HG03045 (cell line): ENCODE measurements around the gene ATP6V0E2.
A peak's percentile ranks its signal among the peaks of the same experiment; 100 is the strongest.

Experiments used
- ATAC-seq: cut with Tn5 transposase; IDR thresholded peaks from one replicate; pipeline ENCODE4 v1.9.1; 2021; ENCODE audit warnings: mild to moderate bottlenecking, moderate library complexity; ENCODE audit not compliant: unreplicated experiment

The ATP6V0E2 gene

DNA sequence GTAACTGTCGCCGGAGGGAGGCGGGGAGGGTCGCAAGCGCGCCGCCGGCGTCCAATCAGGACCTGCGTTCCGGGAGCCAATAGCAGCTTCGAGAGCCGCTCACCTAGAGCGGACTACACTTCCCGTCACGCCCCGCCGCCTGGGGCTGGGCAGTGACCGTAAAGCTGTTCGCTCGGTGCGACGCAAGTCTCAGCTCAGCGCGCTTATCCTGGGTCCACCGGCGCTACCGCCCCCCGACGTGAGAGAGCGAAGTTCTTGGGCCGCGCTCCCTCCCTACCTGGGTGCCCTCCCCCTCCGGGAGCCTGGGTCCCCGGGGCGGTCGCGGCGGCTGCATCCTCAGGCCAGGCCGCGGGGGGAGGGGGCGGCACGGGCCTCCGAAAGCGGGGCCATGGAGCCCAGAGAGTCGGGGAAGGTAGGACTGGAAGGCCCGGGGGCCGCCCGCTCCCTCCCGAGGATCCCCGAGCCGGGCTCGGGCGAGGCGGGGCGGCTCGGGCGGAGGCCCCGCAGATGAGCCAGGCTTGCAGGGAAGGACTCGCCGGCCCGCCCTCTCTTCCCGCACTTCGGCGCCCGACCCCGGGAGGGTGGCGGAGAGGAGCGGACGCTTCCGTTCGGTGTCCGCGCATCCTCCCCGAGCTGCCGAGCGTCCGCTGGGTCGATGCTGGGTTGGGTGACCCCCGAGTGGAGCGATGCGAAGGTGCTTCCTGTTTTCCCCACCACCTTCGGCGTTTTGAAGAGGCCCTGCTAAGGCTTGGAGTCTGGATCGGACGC lies 35.4 kb upstream of the ATP6V0E2 start, which contains the start of gene ZNF862:
Gene ZNF862, plus strand, starts transcription at position 152 of the 768 bp plus-strand sequence. Its CDS starts 237 bp downstream, at position 389.
- peak; percentile 99 for ATAC-seq

DNA sequence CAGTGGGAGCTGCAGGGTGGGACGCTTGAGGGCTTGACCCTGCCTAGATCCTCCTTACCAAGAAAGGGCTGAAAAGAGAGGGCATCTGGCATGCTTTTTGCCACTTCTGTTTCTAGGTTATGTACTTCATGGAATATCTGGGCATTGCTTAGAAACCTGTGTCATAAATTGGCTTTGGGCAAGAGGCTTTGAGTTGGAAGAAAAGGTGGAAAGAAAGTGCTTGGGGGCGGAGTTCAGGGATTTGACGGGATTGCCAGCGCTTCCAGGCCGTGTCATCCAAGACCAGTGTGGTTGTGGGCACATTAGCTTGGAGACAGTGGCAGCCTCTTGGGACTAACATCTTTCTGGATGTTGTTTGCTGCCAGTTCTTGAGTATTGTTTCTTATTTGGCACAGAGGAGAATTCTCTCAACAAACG lies 34.8 kb upstream of the ATP6V0E2 start:
- no peak for ATAC-seq

DNA sequence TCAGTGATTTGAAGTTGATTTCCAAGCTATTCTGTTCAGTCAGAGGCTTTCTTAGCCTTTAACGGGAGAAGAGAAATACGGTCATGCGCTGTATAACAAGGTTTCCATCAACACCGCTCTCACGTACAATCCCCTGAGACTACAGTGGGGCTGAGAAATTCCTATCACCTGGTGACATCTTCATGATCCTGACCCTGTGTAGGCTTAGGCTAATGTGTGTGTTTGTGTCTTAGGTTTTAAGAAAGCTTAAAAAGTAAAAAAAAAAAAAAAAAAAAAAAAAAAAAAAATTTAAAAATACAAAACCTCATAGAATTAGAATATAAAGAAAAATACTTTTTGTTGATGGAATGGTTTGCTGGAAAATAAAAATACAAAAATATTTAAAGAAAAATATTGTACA lies 33.8 kb upstream of the ATP6V0E2 start:
- ATAC-seq = no peak

DNA sequence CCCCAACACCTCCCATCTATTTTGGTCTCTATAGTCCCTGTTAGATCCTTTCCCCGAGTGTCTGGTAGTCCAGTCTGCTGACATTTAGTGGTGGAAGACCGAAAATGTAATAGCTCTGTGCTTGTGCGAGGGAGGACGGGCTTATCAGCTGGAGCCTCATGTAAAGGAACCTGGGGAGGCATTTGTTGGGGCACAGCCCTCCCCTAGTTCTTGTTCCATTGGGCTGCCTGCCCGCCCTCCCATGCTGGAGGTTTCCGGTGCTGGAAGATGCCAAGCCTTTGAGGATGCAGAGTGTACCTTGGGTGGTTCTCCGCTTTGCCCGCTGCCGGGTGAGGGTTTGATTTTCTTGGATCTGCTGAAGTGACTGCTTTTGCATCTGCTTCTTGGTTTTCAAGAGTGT lies 30.2 kb upstream of the ATP6V0E2 start:
- ATAC-seq = no peak

DNA sequence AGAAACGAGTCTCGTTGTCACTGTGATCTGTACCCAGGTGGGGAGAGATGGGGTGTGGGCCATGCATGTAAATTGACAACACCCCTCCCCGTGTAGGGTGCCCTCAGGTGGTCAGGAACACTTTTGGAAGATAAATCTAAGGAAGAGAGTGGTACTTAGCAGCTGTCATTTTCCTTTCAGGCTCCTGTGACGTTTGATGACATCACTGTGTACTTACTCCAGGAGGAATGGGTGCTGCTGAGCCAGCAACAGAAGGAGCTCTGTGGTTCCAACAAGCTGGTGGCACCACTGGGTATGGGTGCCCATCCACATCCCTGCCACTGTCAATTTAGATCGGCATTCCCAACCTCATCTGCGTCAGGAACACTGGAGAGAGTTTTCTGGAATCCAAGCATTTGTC lies 29.3 kb upstream of the ATP6V0E2 start:
- no peak for ATAC-seq

DNA sequence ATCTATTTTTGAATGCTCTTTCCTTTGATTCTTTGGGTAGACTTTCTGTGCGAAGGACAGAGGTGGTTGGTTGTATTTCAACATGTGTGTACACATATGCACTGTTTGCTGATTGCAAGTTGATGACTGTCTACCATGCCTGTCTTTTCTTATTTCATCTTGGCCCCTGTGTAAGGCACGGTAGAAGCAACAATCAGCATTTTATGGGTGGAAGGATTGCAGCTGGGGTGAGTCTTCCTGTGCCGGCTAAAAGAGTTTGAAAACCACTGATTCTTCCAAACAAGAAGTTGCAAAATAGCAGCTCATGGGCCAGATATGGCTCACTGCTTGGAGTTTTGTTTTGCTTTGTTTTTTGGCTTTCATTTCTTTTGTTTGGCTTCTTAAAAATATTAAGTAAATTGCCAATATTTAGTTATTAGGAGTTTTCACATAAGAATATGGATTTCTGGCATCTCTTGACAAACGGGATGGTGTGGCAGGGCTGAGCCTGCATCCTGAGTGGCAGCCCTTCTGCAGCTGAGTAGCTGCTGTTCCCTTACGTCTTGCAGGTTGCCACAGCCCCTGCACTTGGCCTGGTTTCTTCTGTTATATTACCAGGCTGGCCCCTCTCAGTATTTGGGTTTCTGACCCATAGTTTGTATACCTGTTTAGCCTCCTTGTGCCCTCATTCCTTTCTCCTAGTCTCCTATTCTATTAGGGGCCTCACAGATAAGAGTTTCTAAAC lies 28.4 kb upstream of the ATP6V0E2 start:
- no peak for ATAC-seq

DNA sequence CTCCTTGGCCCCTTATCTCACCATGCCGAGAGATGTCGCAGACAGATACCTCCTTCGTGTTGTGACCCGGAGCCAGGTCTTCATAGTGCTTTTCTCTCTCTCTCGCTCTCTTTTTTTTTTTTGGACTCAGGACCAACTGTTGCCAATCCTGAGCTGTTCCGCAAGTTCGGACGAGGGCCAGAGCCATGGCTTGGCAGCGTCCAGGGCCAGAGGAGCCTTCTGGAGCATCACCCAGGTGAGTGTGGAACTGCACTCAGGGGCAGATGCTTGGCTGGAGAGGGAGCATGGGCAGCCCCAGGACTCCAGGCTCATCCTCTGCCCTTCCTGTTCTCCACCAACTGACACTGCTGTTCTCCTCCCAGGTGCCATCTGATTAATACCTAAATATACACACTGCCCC lies 27.7 kb upstream of the ATP6V0E2 start:
- no peak for ATAC-seq

DNA sequence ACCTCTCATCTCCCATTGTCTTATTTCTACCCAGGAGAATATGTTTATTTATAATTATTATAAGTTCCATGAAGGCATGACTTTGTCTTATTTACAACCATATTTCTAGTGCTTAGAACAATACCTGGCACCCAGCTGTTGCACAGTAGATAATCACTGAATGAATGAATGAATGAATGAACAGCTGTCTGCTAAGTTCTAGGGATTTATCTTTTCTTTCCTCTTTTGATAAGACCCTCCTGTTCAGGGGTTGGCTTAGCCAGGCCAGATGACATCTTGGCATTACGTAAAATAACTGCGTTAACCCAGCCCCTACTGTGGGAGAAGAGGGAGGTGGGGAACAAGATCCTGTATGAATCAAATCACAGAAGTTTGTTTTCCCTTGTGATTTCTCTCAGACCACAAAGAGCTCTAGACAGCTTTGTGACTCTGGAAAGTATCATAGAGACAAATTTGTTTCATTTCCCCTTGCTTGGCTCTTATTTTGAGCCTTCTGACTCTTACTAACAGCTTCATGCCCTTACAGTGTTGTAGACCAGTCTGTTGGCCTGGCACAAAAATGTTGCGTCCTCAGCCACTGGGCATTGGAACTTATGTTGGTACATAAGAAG lies 27.2 kb upstream of the ATP6V0E2 start:
- no peak for ATAC-seq

DNA sequence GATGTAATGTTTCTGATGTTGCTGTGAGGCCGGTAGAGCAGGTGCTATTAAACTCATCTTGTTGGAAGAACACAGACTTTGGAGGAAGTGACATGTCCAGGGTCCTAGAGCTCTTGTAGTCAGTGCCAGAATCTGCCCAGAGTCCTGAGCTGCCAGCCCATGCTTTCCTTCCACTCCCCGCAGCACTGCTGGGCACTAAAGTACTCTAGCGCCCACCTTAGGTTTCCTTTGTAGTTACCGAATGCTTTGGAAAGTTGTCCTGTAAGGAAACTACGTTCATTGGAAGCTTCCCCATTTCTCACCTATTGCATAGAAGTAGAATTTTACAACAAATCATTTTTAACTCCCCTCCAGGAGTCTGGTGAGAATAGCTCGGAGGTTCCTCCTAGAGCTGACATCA lies 24.6 kb upstream of the ATP6V0E2 start:
- no peak for ATAC-seq

DNA sequence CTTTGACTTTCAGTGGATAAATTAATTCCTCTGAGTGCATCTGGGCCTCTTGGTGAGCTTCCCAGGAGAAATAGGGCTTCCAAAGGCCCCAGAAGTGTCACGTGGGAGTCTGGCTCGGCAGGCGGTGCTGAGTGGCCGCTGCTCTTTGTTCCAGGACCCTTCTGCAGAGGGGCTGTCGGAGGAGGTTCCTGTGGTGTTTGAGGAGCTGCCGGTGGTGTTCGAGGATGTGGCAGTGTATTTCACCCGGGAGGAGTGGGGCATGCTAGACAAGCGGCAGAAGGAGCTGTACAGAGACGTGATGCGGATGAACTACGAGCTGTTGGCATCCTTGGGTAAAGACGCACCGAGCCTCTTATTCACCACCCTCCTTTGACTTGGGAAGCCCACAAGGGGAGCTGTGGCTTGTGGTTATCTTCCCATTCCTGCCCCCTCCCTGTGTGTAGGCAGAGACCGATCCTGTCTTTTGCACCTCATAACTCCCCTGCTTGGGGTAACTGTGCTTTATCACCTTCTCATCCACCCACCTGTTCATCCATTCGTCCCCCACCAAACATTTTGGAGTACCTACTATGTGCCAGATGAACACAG lies 23.7 kb upstream of the ATP6V0E2 start:
- ATAC-seq = no peak

DNA sequence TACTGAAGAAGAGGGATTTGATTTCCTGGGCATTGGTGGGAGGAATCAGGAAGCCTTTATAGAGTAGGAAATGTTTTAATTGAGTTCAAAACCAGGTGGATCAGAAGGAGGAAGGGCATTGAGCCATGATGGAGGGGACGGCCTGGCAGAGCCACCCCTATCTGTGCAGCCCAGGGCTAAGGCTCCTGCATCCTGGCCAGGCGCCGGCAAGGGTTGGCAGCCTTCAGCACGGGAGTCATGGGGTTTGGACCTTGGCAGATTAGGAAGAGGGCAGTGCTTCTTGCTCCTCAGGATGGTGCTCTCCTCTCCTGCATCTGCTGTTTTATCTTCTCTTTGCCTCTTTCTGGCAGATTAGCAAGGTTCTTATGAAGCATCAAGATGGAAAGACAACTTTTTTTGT lies 23.1 kb upstream of the ATP6V0E2 start:
- no peak for ATAC-seq

DNA sequence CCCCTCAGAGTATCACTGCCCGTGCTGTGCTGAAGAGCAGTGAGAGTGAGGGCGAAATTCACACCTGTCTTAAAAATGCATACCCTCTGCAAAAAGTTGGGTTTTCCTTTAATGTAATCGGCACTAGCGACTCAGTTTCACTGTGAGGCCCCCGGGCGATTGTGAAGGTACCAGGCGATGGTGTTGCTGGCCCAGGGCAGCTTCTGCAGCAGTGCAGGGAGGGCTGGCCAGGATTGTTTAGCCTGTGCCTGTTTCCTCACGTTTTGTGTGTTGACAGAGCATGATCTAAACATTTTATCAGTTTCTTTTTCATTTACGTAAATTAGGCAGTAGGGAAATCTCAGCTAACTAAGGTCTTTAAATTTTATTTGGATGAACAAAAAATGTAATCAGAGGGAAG lies 22.3 kb upstream of the ATP6V0E2 start:
- no peak for ATAC-seq

DNA sequence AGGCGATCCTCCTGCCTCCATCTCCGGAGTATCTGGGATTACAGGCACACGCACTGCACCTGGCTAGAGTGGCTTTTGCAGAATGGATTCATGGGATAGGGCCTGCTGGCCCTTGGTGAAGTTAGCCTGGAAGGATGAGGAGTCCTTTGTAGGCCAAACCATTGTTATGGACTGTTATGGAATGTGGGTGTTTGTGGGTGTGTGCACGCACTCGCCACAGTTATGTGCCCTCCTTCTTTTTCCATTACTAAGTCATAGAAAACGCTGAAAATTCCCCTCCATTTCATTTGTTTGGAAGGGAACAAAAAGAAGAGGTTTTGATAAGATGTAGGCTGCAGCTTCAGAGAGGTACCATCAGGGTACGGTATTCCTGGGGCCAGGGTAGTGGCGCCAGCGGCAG lies 20.6 kb upstream of the ATP6V0E2 start:
- no peak for ATAC-seq

DNA sequence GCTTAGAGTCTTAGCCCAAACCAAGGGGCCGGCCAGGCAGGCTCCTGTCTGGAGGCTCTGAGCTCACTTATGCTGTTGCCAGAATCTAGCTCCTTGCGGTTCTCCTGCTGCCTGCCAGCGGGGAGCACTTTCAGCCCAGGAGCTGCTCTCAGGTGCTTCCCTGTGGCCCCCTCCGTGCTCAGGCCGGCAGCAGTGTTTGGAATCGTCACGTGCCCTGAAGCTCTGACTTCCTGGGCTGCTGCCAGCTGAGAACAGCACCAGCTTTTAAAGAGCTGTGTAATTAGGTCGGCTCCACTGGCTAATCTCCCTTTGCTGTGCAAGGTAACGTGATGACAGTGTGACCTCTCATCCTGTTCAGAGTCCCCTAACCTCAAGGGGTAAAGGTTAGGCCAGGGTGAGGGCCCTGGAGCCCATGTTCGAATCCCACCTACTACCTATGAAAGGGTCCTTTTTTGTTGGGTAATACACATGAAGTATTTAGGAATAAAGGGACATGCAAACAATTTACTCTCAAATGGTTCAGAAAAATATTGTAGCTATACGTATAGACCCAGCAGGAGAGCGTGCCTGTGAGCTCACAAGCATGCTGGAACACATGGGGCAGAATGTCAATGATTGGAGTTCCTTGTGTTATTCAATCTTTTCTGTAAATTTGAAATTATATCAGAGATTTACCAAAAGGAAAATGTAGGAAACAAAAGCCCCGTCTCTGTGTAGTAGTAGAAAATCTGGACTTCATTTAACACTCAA lies 19.0 kb upstream of the ATP6V0E2 start:
- no peak for ATAC-seq

DNA sequence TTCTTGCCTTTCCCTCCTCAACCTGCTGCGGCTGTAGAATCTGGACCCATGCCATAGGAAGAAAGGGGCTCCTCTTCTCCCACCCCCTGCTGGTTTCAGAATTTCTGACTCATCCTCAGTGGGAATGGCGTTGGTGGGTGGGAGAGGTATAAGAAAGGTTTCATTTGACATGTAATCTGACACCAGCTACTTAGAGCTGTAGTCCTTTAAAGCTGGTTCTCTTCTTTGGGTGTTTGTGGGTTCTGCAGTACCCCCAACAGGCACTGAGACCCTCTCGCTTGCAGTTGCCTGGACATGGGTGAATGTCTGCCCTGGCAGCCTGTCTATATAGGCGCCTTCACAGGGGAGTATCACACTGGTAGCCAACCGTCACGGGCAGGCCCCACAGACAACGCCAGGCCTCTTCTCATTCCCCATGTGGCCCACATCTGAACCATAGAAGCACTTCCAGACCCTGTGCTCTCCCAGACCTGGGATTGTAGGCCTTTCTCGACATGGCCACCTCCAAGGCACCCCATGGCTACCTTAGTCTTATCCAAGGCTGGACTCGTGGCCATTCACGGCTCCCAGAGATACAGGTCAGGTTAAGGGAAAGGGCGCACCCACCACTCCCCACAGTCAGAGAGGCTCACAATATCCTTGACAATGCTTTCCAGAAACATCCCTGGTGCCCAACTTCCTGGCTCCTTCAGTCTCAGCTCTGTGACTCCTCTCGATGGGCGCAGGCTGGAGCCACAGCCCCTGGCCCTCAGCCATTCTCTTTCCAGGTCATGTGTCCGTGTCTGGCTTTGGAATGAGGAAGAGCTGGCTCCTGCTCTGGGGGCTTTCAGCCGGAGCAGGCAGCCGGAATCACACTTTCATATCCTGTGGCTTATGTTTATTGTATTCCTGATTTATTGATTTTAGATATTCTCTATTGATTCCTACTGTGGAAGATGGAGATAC lies 18.1 kb upstream of the ATP6V0E2 start:
- no peak for ATAC-seq

DNA sequence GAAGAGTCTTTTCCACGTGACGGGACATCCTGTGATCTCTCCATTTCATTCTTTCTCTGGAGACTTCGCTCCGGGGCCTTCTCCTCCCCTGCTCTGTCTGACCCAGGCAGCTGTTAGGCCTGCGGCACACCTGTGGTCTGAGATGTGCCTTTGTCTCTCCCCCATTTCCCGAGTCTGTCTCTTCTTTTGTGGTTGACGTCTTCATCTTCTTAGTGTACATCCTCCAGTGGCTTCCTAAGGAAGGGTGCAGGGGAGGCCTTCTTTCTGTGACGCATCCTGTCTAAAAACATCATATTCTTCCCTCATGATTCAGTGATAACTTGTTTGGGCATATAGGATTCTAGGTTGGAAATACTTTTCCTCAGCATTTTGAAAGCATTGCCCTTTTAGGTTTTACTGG lies 17.2 kb upstream of the ATP6V0E2 start:
- no peak for ATAC-seq

DNA sequence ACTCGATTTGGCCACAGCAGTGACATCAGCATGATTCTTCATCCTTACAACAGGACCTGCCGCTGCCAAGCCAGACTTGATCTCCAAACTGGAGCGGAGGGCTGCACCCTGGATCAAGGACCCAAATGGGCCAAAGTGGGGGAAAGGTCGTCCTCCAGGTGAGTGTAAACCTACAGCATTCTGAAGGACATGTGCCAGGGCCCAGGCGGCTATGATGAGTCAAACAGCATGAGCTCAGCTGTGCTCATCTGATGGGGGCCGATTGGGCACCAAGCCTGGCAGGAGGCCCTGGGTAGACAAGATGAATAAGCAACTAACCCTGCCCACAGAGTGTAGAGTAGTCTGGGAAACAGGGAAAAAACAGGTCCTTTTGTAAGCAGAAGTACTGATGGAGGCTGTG lies 14.4 kb upstream of the ATP6V0E2 start:
- no peak for ATAC-seq

DNA sequence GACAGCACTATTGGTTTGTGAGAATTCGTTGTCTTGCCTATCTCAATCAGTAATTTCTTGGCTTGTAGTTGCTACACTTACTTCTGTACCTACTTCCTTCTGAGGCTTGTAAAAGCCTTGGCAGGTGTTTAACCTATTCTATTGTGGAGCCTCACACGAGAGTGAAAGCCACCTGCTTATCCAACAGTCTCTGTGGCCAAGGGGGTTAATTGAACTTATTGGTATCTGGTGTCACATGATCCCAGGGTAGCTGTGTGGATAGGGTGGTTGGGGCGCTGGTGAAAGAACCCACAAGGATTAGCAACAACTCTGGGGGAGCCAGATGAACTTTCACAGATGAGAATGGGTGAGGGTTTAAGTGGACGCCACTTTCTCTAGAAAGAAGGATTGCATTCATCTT lies 13.9 kb upstream of the ATP6V0E2 start:
- no peak for ATAC-seq

DNA sequence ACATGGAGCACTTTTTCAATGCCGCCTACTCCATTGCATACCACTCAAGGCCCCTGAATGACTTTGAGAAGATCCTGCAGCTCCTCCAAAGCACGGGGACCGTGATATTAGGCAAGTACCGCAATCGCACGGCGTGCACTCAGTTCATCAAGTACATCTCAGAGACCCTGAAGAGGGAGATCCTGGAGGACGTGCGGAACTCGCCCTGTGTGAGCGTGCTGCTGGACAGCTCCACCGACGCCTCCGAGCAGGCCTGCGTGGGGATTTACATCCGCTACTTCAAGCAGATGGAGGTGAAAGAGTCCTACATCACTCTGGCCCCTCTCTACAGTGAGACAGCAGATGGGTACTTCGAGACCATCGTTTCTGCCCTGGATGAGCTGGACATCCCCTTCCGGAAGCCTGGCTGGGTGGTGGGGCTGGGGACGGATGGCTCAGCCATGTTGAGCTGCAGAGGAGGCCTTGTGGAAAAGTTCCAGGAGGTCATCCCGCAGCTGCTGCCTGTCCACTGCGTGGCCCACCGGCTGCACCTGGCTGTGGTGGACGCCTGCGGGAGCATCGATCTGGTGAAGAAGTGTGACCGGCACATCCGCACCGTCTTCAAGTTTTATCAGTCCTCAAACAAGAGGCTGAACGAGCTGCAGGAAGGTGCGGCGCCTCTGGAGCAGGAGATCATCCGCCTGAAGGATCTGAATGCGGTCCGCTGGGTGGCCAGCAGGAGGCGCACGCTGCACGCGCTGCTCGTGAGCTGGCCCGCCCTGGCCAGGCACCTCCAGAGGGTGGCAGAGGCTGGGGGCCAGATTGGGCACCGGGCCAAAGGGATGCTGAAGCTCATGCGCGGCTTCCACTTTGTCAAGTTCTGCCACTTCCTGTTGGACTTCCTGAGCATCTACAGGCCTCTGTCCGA lies 12.7 kb upstream of the ATP6V0E2 start:
- ATAC-seq = no peak
